Measurements from ENCODE around the gene PDIA2.
"Not testable (repeated sequence)": the region's sequence is repeated elsewhere in the genome, so short reads cannot be mapped to it uniquely, and the experiment has no call there.

The PDIA2 gene

GRCh38 chr16:334164-334832 is 51.3 kb downstream of the PDIA2 start:
- not testable (repeated sequence) for DNase-seq

- not testable (repeated sequence) for DNase-seq
These were observed 52.1 kb downstream of the PDIA2 start for GRCh38 chr16:334861-335632.

DNA sequence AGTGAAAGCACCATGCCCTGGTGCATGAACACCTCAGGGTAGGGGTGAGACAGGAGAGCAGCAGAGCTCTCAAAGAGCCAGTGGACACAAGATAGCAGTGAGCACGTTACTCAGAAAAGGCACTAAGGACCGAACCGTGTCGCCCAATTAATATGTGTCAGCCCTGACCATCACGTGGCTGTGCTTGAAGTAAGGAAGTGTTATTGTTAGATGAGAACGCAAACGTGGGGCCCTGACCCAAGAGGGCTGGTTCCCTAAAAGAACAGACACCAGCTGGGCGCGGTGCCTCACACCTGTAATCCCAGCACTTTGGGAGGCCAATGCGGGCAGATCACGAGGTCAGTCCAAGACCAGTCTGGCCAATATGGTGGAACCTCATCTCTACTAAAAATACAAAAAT is 53.3 kb downstream of the PDIA2 start:
- DNase-seq = no peak

All from kidney glomerular epithelial cell (primary cell).